GM12874 (cell line): ENCODE data around the gene FERD3L.

Experiments used
- CTCF ChIP-seq: IDR thresholded peaks from 2 replicates; pipeline ENCODE4 v1.5.1; 2011; ENCODE audit warnings: low read depth, mild to moderate bottlenecking, control low read depth, low read length, moderate library complexity; ENCODE audit not compliant: insufficient read depth

Gene FERD3L

GRCh38 chr7:19145434-19146115 lies 354 bp upstream of the FERD3L start:
- no peak for TF ChIP-seq CTCF

- no peak for TF ChIP-seq CTCF
Measured at GRCh38 chr7:19143881-19144574, 1.2 kb downstream of the FERD3L start.

- TF ChIP-seq CTCF: no peak
Measured at GRCh38 chr7:19139706-19140327, 5.4 kb downstream of the FERD3L start.

- no peak for TF ChIP-seq CTCF
Measured at GRCh38 chr7:19133886-19134285, 11.3 kb downstream of the FERD3L start.

GRCh38 chr7:19133390-19133789 lies 11.8 kb downstream of the FERD3L start:
- TF ChIP-seq CTCF: no peak

- no peak for TF ChIP-seq CTCF
Measured at GRCh38 chr7:19128856-19129255, 16.4 kb downstream of the FERD3L start.

- peak; percentile 47; the same call in 1 of the 2 replicates for TF ChIP-seq CTCF
Measured at GRCh38 chr7:19121977-19122588, 23.1 kb downstream of the FERD3L start.
